H1 (cell line): ENCODE results near the gene IL37.

Source experiments
- CTCF ChIP-seq, 3 experiments: IDR thresholded peaks; 1 replicate in 2 of 3; 2 replicates in 1 of 3; pipeline versions ENCODE4 v1.5.1 to v1.6.1; 2011; ENCODE audit warnings: low read length in 3 of 3, mild to moderate bottlenecking in 3 of 3, inconsistent platforms in 2 of 3, low read depth in 1 of 3, moderate library complexity in 1 of 3; ENCODE audit not compliant: insufficient read depth in 1 of 3; ENCODE audit errors: control extremely low read depth in 1 of 3
- E2F6 ChIP-seq: IDR thresholded peaks from 2 replicates; pipeline ENCODE4 v1.6.1; 2012; ENCODE audit warnings: inconsistent platforms
- EP300 ChIP-seq, 2 experiments: IDR thresholded peaks; 1 replicate in 1 of 2; 2 replicates in 1 of 2; pipeline ENCODE4 v1.6.1; 2011 to 2012; ENCODE audit warnings: low read depth in 2 of 2, low read length in 2 of 2, mild to moderate bottlenecking in 2 of 2, borderline replicate concordance in 1 of 2, inconsistent platforms in 1 of 2, moderate library complexity in 1 of 2
- HDAC6 ChIP-seq: IDR thresholded peaks from one replicate; pipeline ENCODE4 v1.7.1; 2012; ENCODE audit warnings: low read depth, mild to moderate bottlenecking, inconsistent platforms, low read length, moderate library complexity
- JUN ChIP-seq: IDR thresholded peaks from 2 replicates; pipeline ENCODE4 v1.6.1; 2011; ENCODE audit warnings: low read depth, mild to moderate bottlenecking, improper control_type of control experiment, low read length
- JUND ChIP-seq: IDR thresholded peaks from 2 replicates; pipeline ENCODE4 v1.6.1; 2011; ENCODE audit warnings: mild to moderate bottlenecking, improper control_type of control experiment, low read length
- MAFK ChIP-seq: IDR thresholded peaks from 2 replicates; pipeline ENCODE4 v1.6.1; 2012; ENCODE audit warnings: low read depth, mild to moderate bottlenecking, improper control_type of control experiment, low read length
- POLR2A ChIP-seq, 2 experiments: IDR thresholded peaks; 1 replicate in 1 of 2; 2 replicates in 1 of 2; pipeline ENCODE4 v1.6.1; 2011; ENCODE audit warnings: low read depth in 2 of 2, low read length in 2 of 2, mild to moderate bottlenecking in 2 of 2; ENCODE audit errors: control extremely low read depth in 1 of 2
- TAF1 ChIP-seq: IDR thresholded peaks from 2 replicates; pipeline ENCODE4 v1.6.1; 2011; ENCODE audit warnings: mild to moderate bottlenecking, low read depth, low read length
- ZNF274 ChIP-seq: IDR thresholded peaks from 2 replicates; pipeline ENCODE4 v1.7.0; 2012; ENCODE audit warnings: low read length, borderline replicate concordance; ENCODE audit errors: extremely low read depth
- TF ChIP-seq, protein P1 (sequence below): IDR thresholded peaks from 2 replicates; pipeline ENCODE4 v1.6.1; 2011; ENCODE audit warnings: low read length, improper control_type of control experiment
- TF ChIP-seq, protein P2 (sequence below): fragments of 300-600 bp; sonication (generic); IDR thresholded peaks from 2 replicates; pipeline ENCODE4 v1.7.1; 2012; ENCODE audit warnings: low read length, moderate library complexity, mild to moderate bottlenecking, inconsistent platforms; ENCODE audit not compliant: insufficient replicate concordance

DNA sequence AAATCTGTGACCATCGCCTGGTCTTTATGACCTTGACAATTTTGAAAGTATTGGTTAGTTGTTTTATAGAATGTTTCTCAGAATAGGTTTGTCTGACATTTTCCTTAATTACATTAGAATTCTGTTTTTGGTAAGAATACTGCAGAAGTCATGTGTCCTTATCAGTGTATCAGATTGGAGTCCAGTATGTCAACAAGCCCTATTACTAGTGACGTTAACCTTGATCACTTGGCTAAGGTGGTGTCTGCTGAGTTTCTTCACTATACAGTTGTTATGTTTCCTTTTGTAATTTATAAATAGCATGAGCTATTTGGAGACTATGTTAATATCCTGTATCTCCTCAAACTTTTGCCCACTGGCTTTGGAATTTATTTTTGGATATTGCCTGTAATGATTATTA lies 56.1 kb downstream of the IL37 start:
- no peak for TF ChIP-seq HDAC6
- no peak for TF ChIP-seq EP300 (IDR thresholded peaks at IDR 0.05; ENCODE audit: borderline replicate concordance in 1 of 2, low read depth in 2 of 2, low read length in 2 of 2)
- TF ChIP-seq JUND = no peak
- no peak for TF ChIP-seq CTCF (IDR thresholded peaks at IDR 0.05; ENCODE audit: control extremely low read depth in 1 of 3, insufficient read depth in 1 of 3, low read depth in 1 of 3, low read length in 3 of 3)
- no peak for TF ChIP-seq ZNF274
- no peak for TF ChIP-seq E2F6
- no peak for TF ChIP-seq JUN
- TF ChIP-seq POLR2A (IDR thresholded peaks at IDR 0.05; ENCODE audit: control extremely low read depth in 1 of 2, low read depth in 2 of 2, low read length in 2 of 2) = no peak
- no peak for TF ChIP-seq MAFK
- TF ChIP-seq, protein P1, sequence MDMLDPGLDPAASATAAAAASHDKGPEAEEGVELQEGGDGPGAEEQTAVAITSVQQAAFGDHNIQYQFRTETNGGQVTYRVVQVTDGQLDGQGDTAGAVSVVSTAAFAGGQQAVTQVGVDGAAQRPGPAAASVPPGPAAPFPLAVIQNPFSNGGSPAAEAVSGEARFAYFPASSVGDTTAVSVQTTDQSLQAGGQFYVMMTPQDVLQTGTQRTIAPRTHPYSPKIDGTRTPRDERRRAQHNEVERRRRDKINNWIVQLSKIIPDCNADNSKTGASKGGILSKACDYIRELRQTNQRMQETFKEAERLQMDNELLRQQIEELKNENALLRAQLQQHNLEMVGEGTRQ = no peak
- TF ChIP-seq, protein P2, sequence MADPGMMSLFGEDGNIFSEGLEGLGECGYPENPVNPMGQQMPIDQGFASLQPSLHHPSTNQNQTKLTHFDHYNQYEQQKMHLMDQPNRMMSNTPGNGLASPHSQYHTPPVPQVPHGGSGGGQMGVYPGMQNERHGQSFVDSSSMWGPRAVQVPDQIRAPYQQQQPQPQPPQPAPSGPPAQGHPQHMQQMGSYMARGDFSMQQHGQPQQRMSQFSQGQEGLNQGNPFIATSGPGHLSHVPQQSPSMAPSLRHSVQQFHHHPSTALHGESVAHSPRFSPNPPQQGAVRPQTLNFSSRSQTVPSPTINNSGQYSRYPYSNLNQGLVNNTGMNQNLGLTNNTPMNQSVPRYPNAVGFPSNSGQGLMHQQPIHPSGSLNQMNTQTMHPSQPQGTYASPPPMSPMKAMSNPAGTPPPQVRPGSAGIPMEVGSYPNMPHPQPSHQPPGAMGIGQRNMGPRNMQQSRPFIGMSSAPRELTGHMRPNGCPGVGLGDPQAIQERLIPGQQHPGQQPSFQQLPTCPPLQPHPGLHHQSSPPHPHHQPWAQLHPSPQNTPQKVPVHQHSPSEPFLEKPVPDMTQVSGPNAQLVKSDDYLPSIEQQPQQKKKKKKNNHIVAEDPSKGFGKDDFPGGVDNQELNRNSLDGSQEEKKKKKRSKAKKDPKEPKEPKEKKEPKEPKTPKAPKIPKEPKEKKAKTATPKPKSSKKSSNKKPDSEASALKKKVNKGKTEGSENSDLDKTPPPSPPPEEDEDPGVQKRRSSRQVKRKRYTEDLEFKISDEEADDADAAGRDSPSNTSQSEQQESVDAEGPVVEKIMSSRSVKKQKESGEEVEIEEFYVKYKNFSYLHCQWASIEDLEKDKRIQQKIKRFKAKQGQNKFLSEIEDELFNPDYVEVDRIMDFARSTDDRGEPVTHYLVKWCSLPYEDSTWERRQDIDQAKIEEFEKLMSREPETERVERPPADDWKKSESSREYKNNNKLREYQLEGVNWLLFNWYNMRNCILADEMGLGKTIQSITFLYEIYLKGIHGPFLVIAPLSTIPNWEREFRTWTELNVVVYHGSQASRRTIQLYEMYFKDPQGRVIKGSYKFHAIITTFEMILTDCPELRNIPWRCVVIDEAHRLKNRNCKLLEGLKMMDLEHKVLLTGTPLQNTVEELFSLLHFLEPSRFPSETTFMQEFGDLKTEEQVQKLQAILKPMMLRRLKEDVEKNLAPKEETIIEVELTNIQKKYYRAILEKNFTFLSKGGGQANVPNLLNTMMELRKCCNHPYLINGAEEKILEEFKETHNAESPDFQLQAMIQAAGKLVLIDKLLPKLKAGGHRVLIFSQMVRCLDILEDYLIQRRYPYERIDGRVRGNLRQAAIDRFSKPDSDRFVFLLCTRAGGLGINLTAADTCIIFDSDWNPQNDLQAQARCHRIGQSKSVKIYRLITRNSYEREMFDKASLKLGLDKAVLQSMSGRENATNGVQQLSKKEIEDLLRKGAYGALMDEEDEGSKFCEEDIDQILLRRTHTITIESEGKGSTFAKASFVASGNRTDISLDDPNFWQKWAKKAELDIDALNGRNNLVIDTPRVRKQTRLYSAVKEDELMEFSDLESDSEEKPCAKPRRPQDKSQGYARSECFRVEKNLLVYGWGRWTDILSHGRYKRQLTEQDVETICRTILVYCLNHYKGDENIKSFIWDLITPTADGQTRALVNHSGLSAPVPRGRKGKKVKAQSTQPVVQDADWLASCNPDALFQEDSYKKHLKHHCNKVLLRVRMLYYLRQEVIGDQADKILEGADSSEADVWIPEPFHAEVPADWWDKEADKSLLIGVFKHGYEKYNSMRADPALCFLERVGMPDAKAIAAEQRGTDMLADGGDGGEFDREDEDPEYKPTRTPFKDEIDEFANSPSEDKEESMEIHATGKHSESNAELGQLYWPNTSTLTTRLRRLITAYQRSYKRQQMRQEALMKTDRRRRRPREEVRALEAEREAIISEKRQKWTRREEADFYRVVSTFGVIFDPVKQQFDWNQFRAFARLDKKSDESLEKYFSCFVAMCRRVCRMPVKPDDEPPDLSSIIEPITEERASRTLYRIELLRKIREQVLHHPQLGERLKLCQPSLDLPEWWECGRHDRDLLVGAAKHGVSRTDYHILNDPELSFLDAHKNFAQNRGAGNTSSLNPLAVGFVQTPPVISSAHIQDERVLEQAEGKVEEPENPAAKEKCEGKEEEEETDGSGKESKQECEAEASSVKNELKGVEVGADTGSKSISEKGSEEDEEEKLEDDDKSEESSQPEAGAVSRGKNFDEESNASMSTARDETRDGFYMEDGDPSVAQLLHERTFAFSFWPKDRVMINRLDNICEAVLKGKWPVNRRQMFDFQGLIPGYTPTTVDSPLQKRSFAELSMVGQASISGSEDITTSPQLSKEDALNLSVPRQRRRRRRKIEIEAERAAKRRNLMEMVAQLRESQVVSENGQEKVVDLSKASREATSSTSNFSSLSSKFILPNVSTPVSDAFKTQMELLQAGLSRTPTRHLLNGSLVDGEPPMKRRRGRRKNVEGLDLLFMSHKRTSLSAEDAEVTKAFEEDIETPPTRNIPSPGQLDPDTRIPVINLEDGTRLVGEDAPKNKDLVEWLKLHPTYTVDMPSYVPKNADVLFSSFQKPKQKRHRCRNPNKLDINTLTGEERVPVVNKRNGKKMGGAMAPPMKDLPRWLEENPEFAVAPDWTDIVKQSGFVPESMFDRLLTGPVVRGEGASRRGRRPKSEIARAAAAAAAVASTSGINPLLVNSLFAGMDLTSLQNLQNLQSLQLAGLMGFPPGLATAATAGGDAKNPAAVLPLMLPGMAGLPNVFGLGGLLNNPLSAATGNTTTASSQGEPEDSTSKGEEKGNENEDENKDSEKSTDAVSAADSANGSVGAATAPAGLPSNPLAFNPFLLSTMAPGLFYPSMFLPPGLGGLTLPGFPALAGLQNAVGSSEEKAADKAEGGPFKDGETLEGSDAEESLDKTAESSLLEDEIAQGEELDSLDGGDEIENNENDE = no peak
- no peak for TF ChIP-seq TAF1
